ENCODE data around the gene CDY2A.
"Not testable (repeated sequence)": the region's sequence is repeated elsewhere in the genome, so short reads cannot be mapped to it uniquely, and the experiment has no call there.

GRCh38 chrY:18030178-18030577, 4.6 kb downstream of the CDY2A start:
- not testable (repeated sequence) for TF ChIP-seq CTCF (IDR thresholded peaks at IDR 0.05; ENCODE audit: borderline replicate concordance, extremely low read depth, low read length, poor library complexity, severe bottlenecking); EZH2 (IDR thresholded peaks at IDR 0.05; ENCODE audit: borderline replicate concordance, low read depth, low read length, severe bottlenecking)
